HG02759 (cell line): ENCODE data around the gene FCHSD2.
"Not testable (repeated sequence)": the region's sequence is repeated elsewhere in the genome, so short reads cannot be mapped to it uniquely, and the experiment has no call there.

Source experiments
- ATAC-seq: cut with Tn5 transposase; IDR thresholded peaks from one replicate; pipeline ENCODE4 v1.9.1; 2021; ENCODE audit warnings: mild to moderate bottlenecking, moderate library complexity; ENCODE audit not compliant: unreplicated experiment

Gene FCHSD2

DNA sequence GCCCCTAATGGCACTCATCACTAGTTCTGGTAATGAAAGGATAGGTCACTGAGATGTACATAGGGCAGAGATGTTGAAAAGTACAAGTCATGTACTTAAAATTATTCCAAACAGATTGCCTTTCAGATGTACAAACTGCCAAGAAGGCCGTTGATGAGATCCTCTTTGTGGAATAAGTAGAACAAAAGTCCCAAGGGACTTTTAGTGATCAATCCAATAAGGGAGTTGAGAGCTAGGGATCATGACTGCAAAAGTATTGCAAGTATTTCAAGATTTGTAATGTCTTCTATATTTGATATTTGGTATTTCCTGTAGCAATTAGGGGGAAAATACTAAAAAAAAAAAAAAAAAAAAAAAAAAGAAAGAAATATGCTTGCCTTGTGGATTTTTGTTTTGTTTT is 245.7 kb downstream of the FCHSD2 start:
- ATAC-seq = no peak

- no peak for ATAC-seq
Measured at GRCh38 chr11:72890881-72891280, 251.2 kb downstream of the FCHSD2 start.

GRCh38 chr11:72886619-72887018 is 255.5 kb downstream of the FCHSD2 start:
- no peak for ATAC-seq

DNA sequence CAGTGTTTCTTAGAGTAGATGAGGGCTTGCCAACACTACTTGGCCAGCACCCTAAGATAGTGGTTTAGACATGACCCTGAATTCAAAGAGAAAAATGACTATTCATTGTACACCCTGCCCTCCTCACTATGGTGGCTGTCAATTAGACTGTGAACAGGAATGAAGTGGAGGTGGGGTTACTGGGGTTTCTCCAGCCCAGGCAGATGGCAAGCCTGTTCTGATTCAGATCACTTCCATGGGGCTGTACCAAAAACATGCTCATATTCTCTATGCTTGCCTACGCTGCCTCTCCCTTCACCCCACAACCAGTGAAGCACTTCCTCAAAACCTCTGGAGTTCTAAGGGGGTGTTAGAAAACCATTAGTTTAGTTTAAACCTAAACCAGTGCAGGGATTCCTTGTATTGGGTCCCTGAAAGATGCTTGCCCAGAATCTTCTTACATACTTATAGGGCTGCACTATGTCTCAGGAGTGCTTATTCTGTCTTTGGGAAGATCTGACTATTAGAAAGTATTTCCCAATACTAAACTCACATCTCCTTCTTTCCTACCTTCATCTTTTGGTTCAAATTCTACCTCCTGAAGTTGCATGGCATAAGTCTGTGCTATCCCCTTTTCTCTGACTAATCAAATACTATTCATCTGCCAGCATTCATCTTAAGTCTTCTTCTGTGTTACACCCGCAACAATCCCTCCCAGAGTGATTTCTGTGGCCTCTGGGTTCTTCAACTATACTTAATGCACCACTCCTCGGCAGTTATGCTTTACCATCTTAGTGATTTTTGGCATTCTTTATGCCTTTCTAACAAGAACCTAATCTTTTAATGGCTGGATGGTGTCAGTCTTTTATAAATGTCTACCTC is 256.1 kb downstream of the FCHSD2 start:
- no peak for ATAC-seq

GRCh38 chr11:72876147-72876546 is 266.0 kb downstream of the FCHSD2 start:
- no peak for ATAC-seq

GRCh38 chr11:72875736-72876135 is 266.4 kb downstream of the FCHSD2 start:
- no peak for ATAC-seq

DNA sequence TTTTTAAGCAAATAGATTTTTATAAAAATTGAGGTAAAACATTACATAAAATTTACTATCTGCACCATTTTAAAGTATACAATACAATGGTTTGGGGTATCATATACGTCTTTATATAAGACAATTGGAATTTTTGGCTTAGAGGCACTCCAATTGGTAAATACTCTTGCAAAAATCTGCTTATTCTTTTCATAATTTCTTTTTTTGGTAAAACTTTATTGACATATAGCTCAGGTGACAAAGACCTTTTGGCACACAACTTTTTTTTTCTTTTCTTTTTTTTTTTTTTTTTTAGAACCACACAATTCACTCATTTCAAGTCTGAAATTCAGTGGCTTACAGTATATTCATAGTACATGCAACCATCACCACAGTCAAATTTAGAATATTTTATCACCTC is 270.1 kb downstream of the FCHSD2 start:
- ATAC-seq = no peak

DNA sequence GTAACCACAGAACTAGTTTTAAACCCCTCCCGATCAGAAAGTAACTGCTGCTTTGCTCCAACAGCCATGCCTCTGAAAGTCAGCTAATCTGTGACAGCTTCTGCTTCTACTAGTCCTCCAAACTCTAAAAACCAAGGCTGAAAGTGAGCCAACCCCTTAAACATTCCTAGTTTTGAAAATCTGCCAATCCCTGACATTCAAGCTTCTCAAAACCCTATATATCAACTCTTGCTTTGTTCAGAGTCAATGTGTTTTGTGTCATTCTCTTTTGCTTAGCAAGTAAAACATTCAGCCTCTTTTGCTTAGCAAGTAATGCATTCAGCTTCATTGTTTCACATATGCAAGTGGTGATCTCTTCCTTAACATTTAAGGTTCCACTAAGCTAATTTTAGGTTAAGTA is 271.0 kb downstream of the FCHSD2 start:
- ATAC-seq = no peak

DNA sequence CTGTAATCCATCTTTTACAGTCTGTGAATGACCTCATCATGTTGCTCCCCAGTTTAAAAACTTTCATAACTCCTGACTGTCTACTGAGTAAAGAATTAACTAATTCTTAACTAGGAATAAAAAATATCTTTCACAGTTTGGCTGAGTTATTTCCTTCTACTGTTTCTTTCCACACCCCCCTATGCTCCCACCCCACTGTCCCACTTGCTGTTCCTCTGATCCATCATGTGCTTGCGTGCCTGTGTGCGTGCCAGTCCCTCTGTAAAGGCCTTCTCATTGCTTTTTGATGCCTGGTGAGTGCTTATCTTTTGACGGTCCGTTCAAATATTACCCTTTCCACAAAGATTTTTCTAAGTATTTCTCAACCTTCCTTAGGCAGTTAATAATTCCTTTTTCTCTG is 272.3 kb downstream of the FCHSD2 start:
- ATAC-seq = no peak

GRCh38 chr11:72867970-72868369 is 274.1 kb downstream of the FCHSD2 start:
- no peak for ATAC-seq

DNA sequence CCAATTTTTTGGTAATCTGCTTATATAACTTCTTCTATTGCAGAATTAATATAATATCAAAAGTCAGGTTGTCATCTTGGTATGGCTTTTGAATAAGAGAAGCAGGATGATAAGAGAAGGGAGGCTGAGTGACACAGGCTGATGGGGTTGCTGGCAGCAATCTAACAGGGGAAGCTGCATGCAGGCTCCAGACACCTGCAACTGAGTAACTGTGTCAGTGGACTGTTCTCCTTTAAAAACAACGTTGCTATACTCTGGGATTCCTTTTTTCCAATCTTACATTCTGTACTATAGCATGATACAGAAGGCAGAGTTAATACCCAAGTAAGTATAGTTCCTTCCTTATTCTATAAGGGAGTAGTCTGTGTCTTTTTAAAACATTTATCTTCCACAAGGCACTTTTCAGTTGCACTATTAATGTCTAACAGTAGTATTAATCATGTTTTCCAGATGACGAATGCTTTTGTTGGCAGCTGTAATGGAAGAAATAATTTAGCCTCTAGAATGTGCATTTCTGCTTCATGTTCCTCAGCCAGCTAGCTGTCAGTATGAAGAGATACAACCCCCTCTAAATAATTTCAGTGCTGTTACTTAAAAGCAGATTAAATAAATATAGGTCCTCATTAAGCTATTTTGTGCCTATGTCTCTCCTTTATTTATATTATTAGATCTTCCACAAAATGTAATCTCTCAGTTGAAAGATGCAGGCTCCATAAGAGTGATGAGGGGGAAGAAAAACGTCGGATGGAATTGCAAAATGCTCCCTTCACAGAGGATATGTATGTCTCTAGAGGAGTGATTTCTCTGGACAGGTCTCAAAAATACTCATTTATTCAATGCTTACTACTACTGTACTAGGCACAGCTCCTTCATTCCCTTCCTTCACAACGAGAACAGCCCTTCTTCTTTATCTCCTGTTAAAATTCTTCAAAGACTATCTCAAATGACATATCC is 277.1 kb downstream of the FCHSD2 start:
- no peak for ATAC-seq

DNA sequence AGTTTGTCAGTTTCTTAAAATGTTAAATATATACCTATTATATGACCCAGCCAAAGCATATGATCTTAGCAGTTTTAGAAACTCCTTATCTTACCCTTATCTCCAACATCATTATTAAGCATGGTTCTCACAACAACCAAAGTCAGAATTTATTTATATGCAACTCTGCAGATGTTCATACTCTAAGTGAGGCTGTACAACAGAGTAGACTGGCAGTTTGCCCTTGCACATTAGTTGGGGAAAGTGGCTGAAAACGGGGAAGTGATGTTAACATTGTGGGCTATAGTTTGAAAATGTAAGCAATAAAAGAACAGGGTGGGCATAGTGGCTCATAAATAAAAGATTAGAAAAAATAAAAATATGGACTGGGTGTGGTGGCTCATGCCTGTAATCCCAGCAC is 278.2 kb downstream of the FCHSD2 start:
- ATAC-seq = no peak

DNA sequence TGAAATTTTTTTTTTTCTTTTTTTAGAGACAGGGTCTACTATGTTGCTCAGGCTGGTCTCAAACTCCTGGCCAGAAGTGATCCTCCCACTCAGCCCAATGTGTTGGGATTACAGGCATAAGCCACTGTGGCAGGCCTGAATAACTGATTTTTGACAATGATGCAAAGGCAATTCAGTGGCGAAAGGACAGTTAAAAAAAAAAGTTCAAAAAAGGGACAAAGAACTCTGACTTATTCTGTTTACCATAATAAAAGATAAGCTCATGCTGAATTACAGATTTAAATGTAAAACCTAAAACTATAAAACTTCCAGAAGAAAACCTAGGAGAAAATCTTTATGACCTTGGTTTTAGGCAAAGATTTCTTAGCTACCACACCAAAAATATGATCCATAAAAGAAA is 279.0 kb downstream of the FCHSD2 start:
- no peak for ATAC-seq

- ATAC-seq = no peak
Measured at GRCh38 chr11:72860592-72860991, 281.5 kb downstream of the FCHSD2 start.

GRCh38 chr11:72860010-72860409 is 282.1 kb downstream of the FCHSD2 start:
- no peak for ATAC-seq

DNA sequence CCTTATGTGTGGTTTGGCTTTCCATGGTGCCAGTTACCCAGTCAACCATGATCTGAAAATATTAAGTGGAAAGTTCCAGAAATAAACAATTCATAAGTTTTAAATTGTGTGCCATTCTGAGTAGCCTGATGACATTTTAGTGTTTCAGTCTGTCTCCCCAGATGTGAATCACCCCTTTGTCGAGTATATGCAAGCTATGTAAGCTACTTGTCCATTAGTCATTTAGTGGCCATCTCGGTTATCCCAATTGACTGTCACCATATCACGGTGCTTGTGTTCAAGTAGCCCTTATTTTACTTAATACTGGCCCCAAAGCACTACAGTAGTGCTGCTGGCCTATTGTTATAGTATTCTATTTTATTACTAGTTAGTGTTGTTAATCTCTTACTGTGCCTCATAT is 283.0 kb downstream of the FCHSD2 start:
- no peak for ATAC-seq

DNA sequence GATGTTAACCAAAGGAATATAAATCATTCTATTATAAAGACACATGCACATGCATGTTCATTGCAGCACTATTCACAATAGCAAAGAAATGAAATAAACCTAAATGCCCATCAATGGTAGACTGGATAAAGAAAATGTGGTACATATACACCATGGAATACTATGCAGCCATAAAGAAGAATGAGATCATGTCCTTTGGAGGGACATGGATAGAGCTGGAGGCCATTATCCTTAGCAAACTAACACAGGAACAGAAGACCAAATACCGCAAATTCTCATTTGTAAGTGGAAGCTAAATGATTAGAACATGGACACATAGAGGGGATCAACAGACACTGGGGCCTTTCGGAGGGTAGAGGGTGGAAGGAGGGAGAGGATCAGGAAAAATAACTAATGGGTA is 283.9 kb downstream of the FCHSD2 start:
- ATAC-seq = not testable (repeated sequence)

- ATAC-seq = no peak
Measured at GRCh38 chr11:72856551-72857345, 285.4 kb downstream of the FCHSD2 start.

GRCh38 chr11:72856065-72856464 is 286.1 kb downstream of the FCHSD2 start:
- no peak for ATAC-seq

GRCh38 chr11:72851726-72852125 is 290.4 kb downstream of the FCHSD2 start:
- no peak for ATAC-seq

- ATAC-seq = no peak
Measured at GRCh38 chr11:72850832-72851231, 291.3 kb downstream of the FCHSD2 start.
